Measurements from ENCODE around the gene MOB1A.

DNA sequence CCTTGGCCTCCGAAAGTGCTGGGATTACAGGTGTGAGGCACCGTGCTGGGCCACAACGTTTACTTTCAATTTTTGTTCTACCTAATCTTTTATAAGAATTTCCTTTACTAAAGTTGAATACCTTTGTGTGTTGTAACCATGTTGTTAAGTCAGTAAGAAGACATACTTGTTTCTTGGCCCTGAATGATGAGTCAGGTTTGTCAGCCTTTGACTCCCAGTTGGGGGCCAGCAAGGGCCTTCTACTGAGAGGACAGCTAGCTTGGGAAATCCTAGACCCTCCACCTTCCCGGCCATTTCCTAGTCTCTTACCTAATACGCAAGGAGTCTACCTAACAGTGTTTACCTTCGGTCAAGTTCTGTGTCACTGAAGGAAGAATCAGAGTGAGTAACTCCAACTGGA lies 42.4 kb upstream of the MOB1A start:
- TF ChIP-seq, protein P1, sequence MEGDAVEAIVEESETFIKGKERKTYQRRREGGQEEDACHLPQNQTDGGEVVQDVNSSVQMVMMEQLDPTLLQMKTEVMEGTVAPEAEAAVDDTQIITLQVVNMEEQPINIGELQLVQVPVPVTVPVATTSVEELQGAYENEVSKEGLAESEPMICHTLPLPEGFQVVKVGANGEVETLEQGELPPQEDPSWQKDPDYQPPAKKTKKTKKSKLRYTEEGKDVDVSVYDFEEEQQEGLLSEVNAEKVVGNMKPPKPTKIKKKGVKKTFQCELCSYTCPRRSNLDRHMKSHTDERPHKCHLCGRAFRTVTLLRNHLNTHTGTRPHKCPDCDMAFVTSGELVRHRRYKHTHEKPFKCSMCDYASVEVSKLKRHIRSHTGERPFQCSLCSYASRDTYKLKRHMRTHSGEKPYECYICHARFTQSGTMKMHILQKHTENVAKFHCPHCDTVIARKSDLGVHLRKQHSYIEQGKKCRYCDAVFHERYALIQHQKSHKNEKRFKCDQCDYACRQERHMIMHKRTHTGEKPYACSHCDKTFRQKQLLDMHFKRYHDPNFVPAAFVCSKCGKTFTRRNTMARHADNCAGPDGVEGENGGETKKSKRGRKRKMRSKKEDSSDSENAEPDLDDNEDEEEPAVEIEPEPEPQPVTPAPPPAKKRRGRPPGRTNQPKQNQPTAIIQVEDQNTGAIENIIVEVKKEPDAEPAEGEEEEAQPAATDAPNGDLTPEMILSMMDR (IDR thresholded peaks at IDR 0.05; ENCODE audit: poor library complexity, severe bottlenecking) = no peak
- no peak for TF ChIP-seq POLR2AphosphoS5 (IDR thresholded peaks at IDR 0.05)
- TF ChIP-seq EZH2 (IDR thresholded peaks at IDR 0.05; ENCODE audit: borderline replicate concordance, insufficient read depth, low read length, poor library complexity, severe bottlenecking) = no peak
- TF ChIP-seq, protein P2, sequence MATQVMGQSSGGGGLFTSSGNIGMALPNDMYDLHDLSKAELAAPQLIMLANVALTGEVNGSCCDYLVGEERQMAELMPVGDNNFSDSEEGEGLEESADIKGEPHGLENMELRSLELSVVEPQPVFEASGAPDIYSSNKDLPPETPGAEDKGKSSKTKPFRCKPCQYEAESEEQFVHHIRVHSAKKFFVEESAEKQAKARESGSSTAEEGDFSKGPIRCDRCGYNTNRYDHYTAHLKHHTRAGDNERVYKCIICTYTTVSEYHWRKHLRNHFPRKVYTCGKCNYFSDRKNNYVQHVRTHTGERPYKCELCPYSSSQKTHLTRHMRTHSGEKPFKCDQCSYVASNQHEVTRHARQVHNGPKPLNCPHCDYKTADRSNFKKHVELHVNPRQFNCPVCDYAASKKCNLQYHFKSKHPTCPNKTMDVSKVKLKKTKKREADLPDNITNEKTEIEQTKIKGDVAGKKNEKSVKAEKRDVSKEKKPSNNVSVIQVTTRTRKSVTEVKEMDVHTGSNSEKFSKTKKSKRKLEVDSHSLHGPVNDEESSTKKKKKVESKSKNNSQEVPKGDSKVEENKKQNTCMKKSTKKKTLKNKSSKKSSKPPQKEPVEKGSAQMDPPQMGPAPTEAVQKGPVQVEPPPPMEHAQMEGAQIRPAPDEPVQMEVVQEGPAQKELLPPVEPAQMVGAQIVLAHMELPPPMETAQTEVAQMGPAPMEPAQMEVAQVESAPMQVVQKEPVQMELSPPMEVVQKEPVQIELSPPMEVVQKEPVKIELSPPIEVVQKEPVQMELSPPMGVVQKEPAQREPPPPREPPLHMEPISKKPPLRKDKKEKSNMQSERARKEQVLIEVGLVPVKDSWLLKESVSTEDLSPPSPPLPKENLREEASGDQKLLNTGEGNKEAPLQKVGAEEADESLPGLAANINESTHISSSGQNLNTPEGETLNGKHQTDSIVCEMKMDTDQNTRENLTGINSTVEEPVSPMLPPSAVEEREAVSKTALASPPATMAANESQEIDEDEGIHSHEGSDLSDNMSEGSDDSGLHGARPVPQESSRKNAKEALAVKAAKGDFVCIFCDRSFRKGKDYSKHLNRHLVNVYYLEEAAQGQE (IDR thresholded peaks at IDR 0.05; ENCODE audit: borderline replicate concordance) = no peak
- TF ChIP-seq RAD21 (conservative IDR thresholded peaks at IDR 0.05) = no peak
- TF ChIP-seq TAF1 (IDR thresholded peaks at IDR 0.05; ENCODE audit: low read depth) = no peak
- no peak for TF ChIP-seq EP300 (conservative IDR thresholded peaks at IDR 0.05; ENCODE audit: poor library complexity, severe bottlenecking)
- no peak for TF ChIP-seq SMC3 (conservative IDR thresholded peaks at IDR 0.05; ENCODE audit: poor library complexity)

All from neural cell (in vitro differentiated cells).